Stimulated activated CD8-positive, alpha-beta memory T cell treated with anti-CD3 and anti-CD28 coated beads, Interleukin-4, amount 100 ng/mL, for 1 hour (primary cell): ENCODE results near the gene MSL3B.

Experiments used
- DNase-seq, 2 donors: peaks; one replicate each; pipeline ENCODE4 v3.0.0-alpha.2; 2020; ENCODE audit warnings: low read depth in 2 of 2, low spot score in 1 of 2

The MSL3B gene

DNA sequence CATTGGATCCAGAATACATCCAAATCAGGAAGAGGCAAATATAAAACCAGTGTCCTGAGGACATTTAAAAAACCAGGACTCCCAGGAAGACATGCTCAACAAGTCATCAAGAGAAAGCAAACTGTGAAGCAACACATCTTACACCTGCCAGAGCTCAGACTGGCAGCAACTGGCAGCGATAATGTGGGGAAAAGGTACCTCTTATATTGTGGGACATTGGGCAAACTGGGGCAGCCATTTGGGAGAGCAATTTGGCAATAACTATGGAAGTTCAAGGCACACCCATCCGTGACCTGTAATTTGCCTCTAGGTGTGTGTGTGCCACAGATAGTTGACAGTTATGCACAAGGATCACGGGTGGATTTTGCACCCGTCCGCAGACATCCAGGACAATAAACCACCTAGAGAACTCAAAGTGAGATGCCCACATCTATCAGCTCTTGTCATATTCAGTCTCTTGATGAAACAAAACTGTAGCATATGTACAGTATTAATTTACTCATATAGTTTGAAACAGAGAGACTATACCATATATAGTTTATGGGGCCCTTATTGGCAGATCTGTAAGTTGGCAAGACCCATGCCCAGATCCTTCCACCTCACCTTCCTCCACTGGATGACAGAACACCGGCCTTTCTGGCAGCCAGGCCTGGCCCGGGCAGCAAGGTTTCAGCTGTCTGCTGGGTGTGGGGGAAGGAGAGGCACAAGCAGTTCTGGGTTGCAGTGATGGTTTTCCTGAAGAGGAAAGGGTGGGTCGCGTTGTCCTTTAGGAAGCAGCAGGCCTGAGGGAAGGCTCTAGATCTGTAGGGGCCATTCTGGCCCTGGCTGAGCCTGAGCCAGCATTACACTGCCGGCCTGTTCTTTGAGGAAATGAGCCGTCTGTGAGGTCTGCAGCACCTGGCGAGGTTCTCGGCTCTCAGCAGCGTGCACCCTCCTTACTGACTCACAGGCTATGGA lies 32.7 kb downstream of the MSL3B start:
- DNase-seq, result no peak

- DNase-seq, result no peak
Observed at GRCh38 chr2:233833345-233833744, 34.8 kb downstream of the MSL3B start.

GRCh38 chr2:233832869-233833311 lies 35.3 kb downstream of the MSL3B start:
- no peak for DNase-seq

- DNase-seq, result no peak
Observed at GRCh38 chr2:233832414-233832813, 35.8 kb downstream of the MSL3B start.

DNA sequence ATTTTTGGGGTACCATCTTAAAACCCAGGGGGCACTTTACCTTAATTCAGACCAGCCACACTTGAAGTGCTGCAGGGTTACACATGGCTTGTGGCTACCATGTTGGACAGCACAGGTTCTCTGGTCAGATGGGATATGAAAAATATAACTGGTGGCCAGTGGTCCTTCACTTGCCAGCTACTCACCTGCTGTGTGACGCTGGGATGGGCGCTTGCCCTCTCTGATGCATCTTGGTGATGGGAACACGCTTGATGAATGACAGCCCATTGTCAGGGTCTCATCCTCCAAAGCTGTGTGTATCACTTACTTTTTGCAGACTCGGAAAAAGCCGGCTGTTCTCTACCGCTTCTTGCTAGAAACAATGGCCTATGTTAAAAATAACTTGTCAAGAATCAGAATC lies 36.3 kb downstream of the MSL3B start:
- DNase-seq, result no peak

GRCh38 chr2:233831011-233831721 lies 37.0 kb downstream of the MSL3B start:
- DNase-seq, result no peak

- no peak for DNase-seq
Observed at GRCh38 chr2:233830111-233830802, 37.9 kb downstream of the MSL3B start.

- DNase-seq, result no peak
Observed at GRCh38 chr2:233829193-233830110, 38.7 kb downstream of the MSL3B start.

GRCh38 chr2:233828546-233829192 lies 39.5 kb downstream of the MSL3B start:
- DNase-seq, result no peak

- DNase-seq, result no peak
Observed at GRCh38 chr2:233824373-233824772, 43.8 kb downstream of the MSL3B start.

DNA sequence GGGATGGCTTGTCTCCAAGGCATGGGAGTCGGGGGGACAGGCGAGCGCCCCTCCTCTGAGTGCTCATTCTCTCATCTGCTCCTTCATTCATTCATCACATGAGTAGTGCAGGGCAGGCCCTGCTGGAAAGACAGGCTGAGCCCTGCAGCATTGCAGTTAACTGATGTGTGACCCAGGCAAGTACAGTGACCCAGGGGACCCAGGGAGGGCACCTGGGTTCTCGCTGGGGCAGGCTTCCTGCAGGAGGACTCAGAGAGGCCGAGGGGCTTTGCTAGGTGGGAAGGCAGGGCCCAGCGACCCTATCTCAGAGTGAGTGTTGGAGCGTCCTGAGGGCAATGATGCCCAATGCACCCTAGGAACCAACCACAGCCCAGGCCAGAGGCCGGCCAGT lies 44.5 kb downstream of the MSL3B start:
- no peak for DNase-seq

- DNase-seq, result no peak
Observed at GRCh38 chr2:233822781-233823730, 45.1 kb downstream of the MSL3B start.

GRCh38 chr2:233822101-233822771 lies 46.0 kb downstream of the MSL3B start:
- no peak for DNase-seq

GRCh38 chr2:233821709-233822100 lies 46.5 kb downstream of the MSL3B start:
- DNase-seq, result no peak

DNA sequence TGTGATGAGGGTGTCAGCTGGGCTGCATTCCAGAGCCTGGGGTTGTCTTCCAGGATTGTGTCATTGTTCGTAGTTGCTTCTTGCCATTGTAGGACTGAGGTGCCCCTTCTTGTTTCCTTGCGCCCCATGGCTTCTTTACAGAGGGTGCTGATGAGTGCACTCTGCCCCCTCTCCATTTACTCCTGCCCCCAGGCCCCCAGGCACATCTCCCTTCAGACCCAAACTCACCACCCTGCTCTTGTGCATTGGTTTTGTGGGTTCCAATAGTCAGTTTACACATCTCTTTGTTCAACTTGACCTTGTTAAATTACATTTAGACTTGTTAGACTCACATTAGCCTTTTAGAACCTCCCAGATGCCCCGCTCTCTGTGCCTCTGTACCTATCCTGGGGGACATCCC lies 47.0 kb downstream of the MSL3B start:
- DNase-seq, result no peak

DNA sequence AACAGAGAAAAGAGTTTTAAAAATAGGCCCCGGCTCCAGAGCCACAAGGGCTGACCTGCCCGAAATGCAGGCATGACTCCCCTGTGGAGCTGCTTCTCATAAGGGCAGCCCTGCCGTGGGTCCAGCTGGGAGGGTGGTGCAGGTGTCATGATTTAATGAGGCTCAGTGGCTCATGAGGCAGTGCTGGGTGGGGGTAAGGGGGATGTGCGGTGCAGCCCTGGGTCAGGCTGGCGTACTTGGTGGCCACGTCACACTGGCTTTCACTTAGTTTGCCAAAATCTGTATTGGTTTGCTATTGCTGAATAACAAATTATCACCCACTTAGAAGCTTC lies 47.4 kb downstream of the MSL3B start:
- no peak for DNase-seq

DNA sequence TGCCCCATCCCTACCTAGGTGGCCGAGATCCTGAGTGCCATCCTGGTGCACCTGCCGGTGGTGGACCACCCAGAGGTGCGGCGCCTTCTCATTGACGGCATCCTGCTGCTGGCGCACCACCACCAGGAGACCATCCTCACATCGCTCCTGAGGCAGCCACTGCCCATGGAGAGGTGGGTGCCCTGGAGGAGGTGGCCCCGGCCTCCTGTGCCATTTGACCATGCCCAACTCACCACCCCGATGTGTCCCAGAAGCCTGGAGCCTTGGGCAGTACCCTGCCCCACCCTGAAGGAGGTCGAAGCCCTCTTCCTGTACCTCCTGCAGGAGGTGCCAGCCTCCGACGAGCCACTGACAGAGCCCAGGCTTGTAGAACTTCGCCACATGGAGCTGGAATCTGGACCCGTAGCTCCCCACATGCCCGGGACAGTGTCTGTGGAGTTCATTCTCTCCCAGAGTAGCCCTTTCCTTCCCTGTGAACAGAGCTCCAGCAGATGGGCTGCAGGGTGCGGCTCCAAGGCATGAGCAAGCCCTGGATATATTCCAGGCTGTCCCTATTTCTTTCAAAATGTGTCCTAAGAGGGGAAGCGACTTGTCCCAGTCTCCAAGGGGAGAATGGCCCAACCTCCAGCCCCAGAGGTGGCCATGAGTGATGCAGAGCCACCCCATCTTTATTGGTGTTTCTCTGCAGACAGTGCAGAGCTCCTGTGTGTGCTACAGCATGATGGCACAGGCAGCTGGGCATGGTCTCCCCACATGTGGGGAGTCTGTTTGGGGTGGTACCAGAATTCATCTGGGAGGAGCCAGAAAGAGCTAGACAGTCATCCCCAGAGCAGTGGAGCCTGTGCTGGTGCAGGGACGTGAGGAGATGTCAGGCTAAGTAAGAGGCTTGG lies 48.1 kb downstream of the MSL3B start:
- no peak for DNase-seq
